GM19351 (cell line): ENCODE measurements around the gene ZNF503.
"Not testable (repeated sequence)": the region's sequence is repeated elsewhere in the genome, so short reads cannot be mapped to it uniquely, and the experiment has no call there.

Experiments
- ATAC-seq: cut with Tn5 transposase; IDR thresholded peaks from one replicate; pipeline ENCODE4 v1.9.1; 2021; ENCODE audit warnings: mild to moderate bottlenecking, moderate library complexity; ENCODE audit not compliant: unreplicated experiment

ZNF503 gene

GRCh38 chr10:75395932-75396630 lies 5.5 kb downstream of the ZNF503 start:
- ATAC-seq = no peak

DNA sequence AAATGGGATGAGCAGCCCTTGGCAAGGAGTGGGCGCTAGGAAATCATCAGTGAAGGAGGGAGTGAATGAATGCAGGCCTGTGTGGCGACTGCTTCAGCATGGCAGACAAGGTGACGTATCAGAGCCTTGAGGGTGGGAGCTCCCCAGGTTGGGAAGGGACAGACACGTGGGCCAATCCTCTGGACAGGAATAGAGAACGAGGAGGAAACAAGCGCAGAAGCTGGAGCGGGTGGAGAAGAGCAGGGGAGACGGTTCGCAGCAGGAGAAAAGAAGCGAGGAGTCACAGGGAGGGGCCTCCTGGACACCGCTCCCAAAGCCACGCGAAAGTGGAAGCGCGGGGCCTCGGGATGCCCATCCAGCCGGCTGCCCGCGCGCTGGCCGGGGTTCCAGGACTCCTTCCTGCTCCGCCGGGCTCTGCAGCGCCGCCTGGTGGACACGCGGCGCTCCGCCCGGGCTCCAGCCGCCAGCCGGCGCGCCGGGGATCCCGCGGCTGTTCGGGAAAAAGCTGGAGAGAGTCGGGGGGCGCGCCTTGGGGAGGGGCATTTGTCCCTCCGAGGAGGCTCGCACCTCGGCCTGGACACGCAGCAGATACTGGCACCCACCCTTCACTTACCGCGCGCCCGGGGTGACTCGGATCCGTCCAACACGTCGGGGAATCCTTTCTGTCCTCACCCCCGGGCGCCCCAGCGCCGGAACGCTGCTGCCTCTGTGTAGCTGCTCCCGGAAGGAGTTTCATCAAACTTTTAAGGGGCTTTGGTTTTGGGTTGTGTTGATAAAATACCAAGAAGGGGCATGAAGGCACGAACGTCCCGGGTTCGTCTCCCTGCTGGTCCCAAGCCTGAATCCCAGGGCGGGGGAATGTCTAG lies 6.3 kb downstream of the ZNF503 start:
- no peak for ATAC-seq

DNA sequence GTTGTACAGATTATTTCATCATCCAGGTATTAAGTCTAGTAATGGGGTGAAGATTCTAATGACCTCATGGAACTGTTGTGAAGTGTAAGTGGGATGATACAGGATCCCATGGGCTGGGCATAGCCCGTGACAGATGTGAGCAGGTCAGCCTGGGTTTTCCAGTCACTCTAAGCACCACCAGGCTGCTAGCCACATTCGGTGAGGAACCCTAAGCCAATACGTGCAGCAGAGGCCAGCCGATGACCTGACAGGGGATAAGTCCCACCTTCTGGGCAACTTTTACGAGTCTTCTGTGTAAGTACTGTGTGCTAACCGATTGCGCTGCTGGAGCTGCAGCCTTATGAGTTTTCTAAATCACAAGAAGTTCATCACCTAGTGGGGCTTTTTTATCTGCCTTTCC lies 7.3 kb downstream of the ZNF503 start:
- no peak for ATAC-seq

DNA sequence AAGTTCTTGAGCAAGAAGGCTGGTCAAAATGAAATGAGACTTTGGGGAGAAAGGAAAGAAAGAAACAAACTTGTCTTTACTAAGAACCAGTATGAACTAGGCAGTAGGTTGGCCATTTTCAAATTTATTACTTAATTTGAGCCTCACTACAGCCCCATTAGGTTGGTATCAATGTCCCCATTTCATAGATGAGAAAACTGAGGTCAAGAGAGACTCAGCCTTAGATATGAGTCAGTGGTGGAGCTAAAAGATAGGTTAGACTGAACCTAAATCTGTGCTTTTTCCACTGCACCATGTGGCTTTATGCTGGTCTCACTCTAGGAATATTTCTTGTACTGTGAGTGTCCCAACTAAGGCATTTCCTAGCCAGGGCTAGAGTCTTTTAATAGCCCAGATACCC lies 8.8 kb downstream of the ZNF503 start:
- no peak for ATAC-seq

GRCh38 chr10:75392271-75392670 lies 9.3 kb downstream of the ZNF503 start:
- ATAC-seq = no peak

- no peak for ATAC-seq
Observed at GRCh38 chr10:75390178-75390577, 11.4 kb downstream of the ZNF503 start.

- ATAC-seq = no peak
Observed at GRCh38 chr10:75388082-75388481, 13.5 kb downstream of the ZNF503 start.

- ATAC-seq = no peak
Observed at GRCh38 chr10:75386128-75386527, 15.4 kb downstream of the ZNF503 start.

DNA sequence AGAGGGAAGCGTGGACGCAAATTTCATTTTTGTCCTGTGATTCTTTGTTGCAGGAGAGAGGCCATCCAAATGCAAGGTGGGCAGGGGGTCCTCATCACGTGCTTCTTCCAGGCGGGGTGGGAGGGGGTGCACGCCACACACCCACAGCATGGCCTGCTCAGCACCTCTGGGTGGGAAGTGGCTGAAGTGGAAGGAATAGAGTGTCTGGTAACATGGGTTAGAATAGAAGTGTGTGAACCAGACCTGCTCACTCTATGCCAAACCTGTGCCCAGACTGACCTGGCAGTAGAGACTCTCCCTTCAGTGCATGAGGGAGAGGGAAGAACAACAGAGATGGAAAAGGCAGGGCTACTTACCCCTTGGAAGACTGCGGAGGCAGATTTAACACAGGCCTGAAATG lies 21.7 kb downstream of the ZNF503 start:
- ATAC-seq = no peak

GRCh38 chr10:75379212-75379724 lies 22.3 kb downstream of the ZNF503 start:
- ATAC-seq = no peak

- no peak for ATAC-seq
Observed at GRCh38 chr10:75378379-75378778, 23.2 kb downstream of the ZNF503 start.

DNA sequence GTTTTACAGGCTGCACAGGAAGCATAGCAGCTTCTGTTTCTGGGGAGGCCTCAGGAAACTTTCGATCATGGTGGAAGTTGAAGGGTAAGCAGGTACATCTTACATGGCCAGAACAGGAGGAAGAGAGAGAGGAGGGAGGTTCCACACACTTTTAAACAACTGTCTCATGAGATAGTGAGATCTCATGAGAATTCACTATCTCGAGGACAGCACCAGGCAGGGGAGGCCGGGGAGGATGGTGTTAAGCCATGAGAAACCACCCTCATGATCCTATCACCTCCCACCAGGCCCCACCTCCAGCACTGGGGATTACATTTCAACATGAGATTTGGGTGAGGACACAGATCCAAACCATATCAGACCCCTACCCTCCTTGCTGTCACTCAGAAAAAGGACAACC lies 23.7 kb downstream of the ZNF503 start:
- ATAC-seq = no peak

GRCh38 chr10:75375838-75376237 lies 25.7 kb downstream of the ZNF503 start:
- peak; percentile 97 for ATAC-seq

GRCh38 chr10:75371010-75371409 lies 30.6 kb downstream of the ZNF503 start:
- ATAC-seq = no peak

DNA sequence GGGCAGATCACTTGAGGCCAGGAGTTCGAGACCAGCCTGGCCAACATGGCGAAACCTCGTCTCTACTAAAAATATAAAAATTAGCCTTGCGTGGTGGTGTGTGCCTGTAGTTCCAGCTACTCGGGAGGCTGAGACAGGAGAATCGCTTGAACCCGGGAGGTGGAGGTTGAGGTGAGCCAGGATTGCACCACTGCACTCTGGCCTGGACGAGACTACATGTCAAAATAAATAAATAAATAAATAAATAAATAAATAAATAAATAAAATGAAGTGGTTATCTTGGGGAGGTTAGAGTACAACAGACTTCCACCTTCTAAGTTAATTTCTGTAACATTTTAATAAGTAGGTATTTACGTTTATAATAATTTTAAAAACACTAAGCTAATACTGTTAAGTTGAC lies 31.7 kb downstream of the ZNF503 start:
- ATAC-seq = not testable (repeated sequence)

GRCh38 chr10:75367901-75368300 lies 33.7 kb downstream of the ZNF503 start:
- no peak for ATAC-seq

DNA sequence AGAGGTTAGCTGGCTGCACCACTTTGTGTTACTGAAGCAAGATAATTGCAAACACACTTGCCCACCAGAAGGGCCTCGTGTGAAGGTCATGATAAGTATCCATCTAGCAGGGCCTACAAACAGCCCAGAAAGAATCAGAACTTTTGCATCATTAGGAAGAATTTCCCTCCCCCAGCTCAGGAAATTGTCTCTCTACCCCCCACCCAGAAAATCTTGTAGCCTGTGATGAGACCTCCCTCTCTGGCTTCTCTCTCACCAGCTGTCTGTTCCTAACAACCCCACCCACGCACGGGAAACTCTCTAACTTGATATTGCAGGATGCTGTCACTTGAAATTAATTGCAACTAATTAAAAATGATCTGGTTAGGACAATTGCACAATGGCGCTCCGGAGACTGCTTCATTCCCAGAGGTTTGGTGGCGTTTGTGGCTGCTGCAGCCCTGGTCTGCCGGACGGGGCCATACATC lies 34.5 kb downstream of the ZNF503 start:
- no peak for ATAC-seq

GRCh38 chr10:75363431-75363830 lies 38.1 kb downstream of the ZNF503 start:
- no peak for ATAC-seq

DNA sequence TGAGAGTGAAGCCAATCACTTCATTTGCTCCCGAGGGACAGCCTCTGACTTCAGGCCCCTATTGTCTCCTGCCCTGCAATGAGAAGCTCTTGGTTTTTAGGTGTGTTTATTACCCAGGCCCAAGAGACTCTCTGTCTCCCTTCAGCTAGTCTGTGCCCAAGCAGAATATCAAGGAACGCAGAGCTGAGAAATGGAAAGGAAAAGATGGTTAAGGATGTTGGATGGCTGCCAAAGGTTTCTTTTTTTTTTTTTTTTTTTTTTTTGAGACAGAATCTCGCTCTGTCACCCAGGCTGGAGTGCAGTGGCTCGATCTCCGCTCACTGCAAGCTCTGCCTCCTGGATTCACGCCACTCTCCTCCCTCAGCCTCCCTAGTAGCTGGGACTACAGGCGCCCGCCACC lies 41.7 kb downstream of the ZNF503 start:
- not testable (repeated sequence) for ATAC-seq

DNA sequence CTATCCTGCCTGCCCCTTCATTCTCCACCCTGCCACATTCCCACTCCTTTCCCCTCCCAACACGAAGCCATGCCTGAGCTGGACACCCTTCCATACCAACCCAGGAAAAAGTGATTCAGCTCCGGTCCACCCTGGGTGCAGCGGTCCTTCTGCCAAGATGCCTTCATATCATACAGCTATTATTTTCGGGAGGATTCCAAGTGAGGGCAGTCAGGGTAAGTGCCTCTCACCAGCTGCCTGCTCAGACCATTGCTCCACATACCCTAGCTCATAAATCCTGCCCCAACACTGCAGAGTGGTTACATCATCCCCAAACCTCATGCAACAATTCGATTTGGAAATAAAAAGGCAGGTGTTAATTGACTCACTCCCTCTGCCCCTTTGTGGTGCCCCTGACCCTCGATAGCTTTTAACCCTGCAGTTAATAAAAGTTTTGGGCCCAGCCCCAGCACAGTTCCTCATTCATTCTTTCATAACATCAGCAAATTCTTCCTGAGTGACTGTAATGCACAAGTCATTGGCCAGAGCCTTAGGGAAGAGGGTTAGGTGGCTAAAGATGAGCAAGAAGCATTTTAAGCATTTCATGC lies 42.6 kb downstream of the ZNF503 start:
- no peak for ATAC-seq

- no peak for ATAC-seq
Observed at GRCh38 chr10:75358132-75358531, 43.4 kb downstream of the ZNF503 start.

DNA sequence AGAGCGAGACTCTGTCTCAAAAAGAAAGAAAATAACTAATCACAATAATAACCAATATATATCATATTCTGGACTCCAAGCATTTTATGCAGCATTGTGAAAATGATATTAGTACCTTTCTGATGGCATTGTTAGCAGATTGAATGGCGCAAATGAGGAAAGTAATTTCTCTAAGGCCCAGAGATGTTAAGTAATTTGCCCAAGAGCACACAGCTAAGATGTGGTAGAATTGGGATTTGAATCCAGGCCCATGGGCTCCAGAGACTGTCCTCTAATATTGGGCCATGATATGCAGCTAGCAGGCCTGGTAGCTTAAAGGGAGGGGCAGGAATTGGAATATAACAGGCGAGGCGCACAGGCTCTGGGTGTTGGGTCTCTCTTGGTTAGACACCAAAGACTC lies 44.1 kb downstream of the ZNF503 start:
- no peak for ATAC-seq
